GM04504 (cell line): ENCODE measurements around the gene PLCL1.
A peak's percentile ranks its signal among the peaks of the same experiment; 100 is the strongest.
"Not testable (repeated sequence)": the region's sequence is repeated elsewhere in the genome, so short reads cannot be mapped to it uniquely, and the experiment has no call there.

Experiments used
- DNase-seq: peaks from one replicate; pipeline ENCODE4 v3.0.0-alpha.2; 2012; ENCODE audit warnings: low read depth

Gene PLCL1

DNA sequence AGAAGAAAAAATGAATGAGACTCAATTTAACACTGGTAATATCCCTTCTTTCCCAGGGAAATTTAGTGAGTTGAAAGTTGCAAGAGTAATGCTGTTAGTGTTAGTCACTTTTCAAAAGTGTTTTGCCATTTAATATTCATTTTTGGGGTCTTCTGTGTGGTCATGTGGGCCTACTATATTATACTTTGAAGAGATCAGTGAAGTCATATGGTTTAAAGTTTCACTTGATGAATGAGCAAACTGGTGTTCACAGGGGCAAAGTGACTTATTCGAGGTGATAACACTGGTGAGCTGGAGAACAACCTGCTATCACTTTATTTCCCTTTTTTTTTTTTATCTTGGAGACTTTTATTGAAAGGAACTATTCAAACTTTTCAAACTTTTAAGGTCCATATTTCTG is 196.0 kb downstream of the PLCL1 start:
- DNase-seq: no peak

DNA sequence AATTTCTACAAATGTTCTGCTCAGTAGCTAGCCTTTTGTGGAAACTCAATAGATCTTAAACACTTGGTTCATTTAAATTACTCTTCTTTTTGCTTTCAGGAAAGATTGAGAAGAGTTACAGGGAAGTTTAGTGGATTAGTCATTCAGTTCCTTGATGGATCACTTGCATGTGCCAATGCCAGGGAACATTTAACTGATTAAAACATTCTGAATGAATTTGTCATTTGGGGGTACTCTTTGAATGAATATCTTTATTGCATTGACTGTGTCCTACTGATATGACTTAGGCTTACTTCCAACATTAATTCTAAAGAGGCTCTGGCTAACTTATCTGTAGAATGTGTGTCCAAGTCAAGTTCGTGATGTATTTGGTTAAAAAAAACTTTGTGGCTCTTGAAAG is 199.8 kb downstream of the PLCL1 start:
- no peak for DNase-seq

DNA sequence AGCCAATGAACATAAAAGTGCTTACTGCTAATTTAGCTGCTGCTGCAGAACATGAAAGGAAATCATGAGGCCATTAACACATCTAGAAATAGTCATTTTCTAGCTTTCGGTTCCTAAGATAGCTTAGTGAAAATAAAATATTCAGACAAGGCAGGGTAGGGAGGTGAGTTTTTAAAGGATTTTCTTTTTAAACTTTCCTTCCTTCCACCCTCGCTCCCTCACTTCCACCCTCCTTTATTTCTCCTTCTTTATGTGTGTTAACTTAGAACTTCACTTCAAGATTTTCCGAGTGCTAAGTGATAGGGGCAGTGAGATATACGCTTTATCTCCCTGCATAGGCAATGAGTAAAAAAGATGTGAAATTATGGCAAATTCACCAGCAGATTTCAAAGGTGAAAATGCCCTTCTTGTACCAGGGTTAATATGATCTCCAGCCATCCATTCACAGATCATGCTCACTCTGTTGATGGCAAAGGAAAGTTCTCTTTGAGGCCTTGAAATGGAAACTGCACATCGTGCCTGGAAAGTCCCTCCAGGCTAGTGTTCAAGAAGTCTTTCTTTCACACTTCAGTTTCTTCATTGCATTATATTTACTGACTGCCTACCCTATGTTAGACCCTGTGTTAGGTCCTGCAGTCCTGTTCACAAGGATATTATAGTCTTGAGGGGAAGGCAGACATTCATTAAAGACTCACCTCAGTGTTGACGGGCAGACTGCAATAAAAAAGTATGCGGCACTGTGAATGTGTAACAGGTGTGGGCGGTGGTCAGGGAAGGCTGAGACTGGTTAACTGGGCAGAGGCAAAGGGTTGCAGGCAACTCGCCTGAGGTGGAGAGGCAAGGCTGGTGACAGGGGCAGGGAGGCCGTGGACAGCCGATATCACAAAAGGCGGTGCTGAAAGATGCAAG is 200.8 kb downstream of the PLCL1 start:
- DNase-seq: no peak

DNA sequence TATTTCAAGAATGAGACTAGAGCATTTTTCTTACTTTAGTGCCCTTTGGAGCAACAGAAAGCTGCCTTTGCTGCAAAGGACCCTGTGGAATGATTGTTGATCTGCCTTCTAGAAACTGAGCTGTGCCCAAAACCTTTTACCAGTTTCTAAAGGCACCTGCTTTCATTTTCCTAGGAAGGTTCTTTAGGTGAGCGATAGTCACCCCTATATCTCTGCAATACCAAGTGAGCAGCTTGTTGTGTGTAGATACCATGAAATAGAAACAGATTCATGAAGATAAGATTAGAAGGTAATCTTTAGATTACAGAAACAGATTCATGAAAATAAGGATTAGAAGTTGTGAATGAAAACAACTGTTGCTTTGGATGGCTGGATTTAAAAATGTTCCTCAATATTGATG is 202.3 kb downstream of the PLCL1 start:
- no peak for DNase-seq

DNA sequence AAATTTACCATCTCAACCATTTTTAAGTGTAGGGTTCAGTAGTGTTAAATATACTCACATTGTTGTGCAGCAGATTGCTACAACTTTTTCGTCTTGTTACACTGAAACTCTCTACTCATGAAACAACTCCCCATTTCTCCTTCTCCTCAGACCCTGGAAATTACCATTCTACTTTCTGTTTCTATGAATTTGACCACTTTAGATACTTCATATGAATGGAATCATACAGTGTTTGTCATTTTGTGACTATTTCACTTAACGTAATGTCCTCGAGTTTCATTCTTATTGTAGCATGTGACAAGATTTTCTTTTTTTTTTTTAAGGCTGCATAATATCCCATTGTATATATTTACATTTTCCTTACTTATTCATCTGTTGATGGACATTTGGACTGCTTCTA is 203.8 kb downstream of the PLCL1 start:
- DNase-seq: no peak

DNA sequence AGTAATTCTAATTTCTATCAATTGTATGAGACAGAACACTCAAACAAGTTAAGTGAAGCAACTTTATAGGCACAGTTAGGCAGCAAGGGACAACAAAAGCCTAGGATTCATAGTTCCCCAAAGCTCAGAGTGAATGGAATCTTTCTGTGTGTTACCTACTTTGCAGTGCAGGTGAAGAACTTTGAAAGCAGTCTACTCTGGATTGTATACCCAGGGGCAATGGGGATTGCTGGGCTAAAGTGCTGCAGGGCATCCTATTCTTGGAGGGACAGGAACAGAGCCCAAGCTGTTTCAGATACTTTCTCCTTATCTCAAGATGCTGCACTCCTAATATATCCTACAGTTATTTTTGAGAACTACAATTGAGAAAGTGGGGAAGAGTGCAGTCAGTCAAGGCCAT is 207.6 kb downstream of the PLCL1 start:
- DNase-seq: no peak

DNA sequence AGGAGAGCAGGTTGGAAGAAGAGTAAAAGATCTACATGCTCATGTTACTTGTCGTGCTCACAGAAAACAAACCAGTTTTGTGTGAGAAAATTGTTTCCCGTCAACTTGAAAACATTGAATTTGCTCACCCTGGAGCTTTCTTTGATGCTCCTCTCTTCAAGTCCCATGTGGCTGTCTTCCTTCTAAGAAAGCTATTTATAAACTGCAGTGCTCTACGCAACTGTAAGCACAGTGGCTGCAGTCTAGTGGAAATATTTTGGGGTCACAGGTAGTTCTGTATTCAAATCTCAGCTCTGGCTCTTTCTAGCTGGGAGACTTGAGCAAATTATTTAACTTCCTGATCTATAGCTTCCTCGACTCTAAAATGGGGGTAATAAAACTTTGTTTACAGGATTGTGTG is 211.8 kb downstream of the PLCL1 start:
- DNase-seq: no peak

DNA sequence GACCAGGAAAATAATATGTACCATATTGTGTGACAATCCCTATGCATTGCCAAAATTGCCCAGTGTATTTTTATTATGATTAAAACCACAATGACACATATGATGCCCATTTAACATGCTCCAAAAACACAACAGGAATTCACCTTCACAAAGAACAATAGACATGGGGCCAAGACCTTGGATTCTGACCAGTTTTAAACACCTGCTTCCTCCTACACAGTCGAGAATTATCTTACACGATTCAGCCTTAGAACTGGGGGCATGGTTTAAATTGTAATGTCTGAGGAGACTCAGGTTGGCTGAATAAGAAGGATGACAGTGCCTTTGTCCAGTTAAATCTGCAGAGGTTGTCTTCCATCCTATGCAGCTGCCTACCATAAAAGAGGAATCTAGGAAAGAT is 212.7 kb downstream of the PLCL1 start:
- DNase-seq: no peak

DNA sequence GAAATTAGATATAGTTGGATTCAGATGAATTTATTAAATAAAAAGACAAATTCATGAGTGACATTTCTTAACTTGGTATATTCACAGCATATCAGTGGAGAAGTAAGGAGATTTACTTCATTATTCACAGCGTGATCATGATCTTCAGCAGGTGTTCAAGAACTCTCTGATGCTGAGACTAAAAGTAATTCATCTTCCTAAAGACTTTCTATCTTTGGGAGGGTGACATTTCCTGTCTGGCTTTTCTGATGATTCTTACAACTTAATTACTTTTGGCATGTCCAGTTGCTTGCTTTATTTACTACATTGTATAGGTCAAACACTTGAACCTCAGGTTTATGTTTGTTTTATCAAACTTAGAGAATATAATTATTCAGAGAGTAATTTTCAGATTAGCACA is 224.6 kb downstream of the PLCL1 start:
- DNase-seq: no peak

DNA sequence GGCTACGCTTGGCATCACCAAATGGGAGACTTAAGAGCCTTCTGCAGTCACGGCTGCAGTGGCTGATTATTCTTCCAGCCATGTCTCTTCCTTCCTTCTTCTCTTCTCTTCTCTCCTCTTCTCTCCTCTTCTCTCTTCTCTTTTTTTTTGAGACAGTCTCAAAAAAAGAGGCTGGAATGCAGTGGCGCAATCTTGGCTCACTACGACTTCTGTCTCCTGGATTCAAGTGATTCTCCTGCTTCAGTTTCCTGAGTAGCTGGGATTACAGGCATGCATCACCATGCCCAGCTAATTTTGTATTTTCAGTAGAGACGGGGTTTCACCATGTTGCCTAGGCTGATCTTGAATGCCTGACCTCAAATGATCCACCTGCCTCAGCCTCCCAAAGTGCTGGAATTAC is 225.2 kb downstream of the PLCL1 start:
- not testable (repeated sequence) for DNase-seq

DNA sequence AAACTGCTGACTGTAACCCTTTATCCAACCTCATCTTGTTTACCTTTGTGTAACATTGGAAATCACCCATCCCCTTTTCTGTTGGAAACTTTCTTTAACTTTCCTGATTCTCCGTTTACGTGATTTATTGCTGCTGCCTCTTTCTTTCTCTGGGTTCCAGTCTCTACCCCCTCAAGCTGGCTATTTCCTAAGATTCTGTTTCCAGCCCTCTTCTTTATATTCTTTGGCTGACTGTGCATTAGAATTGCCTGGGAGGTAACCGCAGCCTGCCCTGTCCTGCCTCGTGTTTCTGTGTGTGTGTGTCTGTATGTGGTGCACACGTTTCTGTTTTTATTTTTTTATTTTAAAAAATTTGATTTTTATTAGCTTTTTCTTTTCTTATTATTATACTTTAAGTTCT is 229.2 kb downstream of the PLCL1 start:
- no peak for DNase-seq

DNA sequence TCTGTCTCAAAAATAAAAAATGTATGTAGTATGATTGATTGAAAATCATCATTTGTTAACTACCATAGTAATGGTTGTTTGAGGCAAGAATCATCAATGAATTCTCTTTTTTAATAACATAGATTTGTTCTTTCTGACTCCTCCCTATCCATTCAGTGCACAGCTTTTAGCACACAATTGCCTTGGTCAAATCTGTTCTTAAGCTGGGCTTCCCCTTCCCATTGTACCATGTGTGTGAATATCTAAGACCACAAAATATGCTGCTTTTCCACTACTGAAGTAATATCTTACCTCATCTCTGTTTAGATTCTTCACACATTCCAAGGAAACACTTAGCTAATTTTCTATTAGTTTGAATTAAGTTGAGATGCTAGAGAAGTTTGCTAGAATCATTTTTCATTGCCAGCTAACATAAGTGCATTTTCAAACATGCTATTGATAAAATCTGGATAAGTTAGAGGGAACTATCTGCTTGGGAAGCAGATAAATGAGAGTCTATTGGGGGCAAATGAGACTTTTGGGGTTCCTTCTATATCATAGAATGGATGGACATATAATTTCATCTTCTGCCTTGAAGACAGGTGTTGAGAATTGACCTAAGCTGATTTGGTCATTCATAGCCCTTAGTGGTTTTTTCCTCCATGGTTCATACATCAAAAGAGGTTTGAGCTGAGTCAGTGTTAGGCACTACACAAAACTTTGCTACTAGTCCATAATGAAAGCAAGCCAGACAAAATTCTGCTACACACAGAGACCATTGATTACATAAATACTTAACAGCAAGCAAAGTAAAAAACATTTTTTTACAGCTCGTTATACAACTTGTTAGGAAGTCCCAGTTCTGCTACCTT is 231.9 kb downstream of the PLCL1 start:
- DNase-seq: no peak

DNA sequence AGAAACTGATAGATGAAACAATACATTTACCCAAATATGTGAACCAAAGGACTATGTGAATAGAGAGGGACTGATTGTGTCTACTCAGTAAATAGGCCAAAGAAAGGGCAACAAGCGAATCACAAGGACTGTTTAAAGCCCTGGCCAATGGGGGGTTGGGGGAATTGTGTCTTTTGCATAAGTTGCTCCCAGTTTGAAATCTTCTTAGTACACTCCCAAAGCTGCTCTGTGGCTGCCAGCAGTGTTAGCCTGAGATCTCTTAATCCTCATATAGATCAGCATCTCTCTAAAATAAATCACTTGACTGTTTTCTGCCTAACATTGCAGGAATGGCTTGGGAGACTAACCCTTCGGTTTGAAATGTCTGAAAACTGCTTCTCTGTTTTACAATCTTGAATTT is 236.4 kb downstream of the PLCL1 start:
- no peak for DNase-seq

DNA sequence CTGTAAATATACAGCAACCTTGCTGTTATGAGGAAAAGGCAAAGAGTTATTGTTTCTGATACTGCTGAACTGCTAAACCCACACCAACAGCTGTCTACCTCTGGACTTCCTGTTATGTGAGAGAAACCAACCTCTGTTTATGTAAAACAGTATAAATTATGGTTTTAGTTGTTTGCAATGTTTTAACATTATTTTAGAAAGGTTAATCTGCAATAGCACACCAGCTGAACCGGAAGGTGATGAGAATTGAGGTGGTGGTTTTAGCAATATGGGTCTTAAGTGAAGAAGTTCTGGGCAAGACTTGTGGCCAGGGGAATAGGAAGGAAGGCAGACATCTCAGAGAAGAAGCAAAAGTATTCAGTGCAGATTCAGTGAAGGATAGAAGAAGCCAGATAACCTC is 237.8 kb downstream of the PLCL1 start:
- DNase-seq: no peak

DNA sequence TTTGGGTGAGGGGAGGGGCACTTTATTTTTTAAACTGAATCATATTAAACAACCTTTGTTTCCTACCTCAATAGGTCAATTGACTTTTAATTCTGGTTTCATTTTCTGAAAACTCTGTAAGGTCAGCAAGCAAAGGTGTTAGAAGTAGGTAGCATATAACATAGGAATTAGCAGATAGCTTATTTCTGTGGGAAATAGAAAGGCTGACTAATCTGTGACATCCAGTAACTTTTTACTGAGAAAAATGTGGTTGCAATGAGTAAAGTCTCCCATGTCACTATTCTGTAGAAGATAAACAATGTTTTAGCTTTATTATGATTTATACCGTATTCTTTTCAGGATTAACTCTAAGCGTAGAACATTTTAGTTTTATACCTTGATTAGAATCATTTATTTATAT is 240.4 kb downstream of the PLCL1 start:
- no peak for DNase-seq

DNA sequence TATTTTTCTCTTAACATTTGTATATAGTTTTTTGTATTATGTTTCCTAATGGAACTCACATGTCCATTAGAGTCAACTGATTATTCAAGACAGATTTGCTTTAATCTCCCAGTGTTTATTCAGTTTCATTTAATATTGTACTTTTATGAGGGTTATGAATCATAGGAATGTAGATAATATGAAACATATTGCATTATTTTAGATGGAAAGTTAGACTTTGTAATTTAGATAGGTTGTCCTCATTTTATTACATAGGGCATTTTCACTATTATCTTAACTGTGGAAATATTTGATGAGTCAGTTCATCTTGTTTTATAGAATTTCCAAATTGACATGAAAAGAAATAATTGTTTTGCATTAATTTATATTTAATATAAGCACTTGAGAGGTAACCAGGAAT is 240.8 kb downstream of the PLCL1 start:
- DNase-seq: no peak

DNA sequence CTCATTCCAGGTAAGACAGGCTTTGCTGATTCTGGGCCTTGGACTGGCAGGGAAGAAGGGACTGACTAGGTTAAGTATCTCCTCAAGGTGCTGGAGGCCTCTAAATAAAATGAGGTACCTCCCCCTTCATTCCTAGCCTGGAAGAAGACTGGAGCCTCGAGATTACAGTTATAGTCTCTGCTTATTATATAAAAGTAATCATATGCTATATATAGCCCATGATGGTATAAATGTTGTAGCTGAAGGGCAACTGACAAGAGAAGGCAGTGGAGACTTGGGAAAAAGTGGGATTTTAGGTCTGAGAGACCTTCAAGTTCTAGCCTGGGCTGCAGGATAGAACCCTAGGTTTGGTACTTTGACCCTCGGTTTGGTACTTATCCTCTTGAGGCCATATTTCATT is 248.3 kb downstream of the PLCL1 start:
- DNase-seq: no peak

DNA sequence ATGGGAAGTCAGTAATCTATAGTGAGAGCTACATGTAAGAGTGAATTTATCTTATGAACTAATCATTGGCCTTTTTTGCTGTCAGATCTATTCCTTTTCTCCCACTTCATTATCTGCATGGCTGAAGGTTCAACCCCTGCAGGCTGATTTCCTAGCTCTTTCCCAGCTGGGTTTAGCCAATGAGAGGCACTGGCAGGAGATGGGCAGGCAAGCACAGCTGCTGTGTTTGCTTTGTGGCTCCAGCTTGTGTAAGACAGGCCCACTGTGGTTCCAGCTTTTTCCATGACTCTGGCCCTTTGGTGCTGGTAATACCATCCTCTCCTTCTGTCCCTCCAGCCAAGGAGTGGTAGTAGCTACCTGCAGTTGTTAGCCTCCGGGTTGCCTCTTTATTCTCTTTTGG is 248.8 kb downstream of the PLCL1 start:
- no peak for DNase-seq

DNA sequence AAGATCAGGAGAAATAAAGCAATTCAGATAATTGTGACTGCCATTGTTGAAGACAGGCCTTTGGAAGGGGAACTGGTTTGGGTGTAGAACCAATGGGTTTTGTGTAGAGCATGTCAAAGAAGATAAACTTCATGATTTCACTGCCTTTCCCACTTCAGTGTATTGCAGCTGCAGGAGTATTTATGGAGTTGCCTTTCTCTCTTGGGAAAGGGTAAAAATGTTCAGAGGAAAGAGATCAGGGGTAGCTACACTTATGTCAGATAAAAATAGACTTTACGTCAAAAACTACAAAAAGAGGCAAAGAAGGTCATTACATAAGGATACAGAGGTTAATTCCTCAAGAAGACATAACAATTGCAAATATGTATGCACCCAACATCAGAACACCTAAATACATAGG is 249.4 kb downstream of the PLCL1 start:
- no peak for DNase-seq

DNA sequence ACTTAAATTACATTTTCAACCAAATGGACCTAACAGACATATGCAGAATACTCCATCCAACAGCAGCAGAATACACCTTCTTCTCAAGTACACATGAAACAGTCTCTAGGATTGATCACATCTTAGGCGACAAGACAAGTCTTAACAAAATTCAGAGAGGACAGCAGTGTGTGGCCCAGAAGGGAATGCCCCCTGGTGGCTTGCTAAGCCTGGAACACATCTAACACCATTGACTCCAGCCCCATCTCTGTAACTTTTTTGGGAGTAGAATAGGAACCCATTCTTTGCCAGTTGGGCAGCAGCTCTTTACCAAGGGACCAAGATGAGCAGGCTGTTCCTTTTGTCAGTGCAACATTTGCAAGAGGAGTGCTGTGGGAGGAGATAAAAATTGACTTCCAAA is 249.9 kb downstream of the PLCL1 start:
- peak; percentile 28 for DNase-seq

DNA sequence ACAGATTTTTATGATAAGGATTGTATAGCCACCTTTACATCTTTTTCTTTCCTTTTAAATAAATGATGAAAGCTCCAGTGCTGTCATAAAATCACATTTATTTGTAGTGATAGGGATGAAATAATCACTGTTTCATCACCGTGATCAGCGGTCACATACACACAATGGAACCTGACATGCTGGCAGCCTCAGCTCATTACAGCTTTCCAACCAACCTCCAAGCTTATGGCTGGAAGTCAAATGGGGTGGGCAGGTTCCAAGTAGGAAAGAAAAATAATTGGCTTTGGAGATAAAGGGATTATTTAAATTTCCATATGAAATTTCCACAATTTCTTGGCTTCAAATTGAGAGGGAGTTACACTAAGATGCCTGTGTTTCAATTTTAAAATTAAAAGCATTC is 251.3 kb downstream of the PLCL1 start:
- no peak for DNase-seq

DNA sequence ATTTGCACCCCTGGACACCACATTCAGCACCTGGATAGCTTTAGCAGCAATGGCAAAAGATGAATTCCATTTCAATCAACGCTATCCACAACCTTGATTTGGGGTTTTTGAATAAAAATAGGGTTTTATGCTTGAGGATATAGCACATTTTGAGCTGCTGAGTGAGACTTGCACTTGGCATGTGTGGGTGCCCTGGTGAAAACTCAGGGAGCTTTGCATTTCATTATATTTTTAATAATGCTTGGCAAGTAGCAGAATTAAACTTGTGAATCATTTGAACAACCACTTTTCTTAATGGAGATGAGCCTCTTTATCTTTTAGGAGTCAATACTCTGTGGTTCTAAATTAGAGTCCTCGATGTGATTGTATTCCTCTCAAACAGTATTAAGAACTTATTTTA is 252.4 kb downstream of the PLCL1 start:
- no peak for DNase-seq

DNA sequence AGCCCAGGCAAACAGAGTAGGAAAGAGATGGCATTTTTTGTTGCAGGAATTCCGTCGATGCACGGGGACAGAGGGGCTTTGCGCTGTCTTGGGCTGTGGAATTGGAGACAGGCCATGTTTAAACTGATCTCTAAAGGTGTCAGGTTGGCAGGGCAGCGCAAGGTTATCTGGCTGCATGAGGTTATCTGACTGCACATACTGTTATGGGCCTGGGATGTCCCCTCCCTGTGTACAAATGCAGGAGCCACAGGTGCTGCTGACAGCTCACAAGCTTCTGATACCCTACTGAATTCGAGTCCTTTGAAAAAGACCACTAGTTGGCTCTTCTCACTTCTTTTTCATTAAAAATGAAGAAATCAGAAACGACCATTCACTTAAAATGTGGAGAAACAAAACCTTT is 255.4 kb downstream of the PLCL1 start:
- no peak for DNase-seq
